ENCODE data around the gene DONSON.
"Not testable (repeated sequence)": the region's sequence is repeated elsewhere in the genome, so short reads cannot be mapped to it uniquely, and the experiment has no call there.

DNA sequence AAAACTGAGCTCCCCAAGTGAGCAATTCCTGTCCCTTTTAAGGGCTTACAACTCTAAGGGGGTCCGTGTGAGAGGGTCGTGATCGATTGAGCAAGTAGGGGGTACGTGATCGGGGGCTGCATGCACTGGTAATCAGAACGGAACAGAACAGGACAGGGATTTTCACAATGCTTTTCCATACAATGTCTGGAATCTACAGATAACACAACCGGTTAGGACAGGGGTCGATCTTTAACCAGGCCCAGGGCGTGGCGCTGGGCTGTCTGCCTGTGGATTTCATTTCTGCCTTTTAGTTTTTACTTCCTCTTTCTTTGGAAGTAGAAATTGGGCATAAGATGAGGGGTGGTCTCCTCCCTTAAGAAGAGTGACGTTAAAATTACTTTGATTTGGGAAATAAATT, 29.1 kb upstream of the DONSON start:
- TF ChIP-seq, protein P1, sequence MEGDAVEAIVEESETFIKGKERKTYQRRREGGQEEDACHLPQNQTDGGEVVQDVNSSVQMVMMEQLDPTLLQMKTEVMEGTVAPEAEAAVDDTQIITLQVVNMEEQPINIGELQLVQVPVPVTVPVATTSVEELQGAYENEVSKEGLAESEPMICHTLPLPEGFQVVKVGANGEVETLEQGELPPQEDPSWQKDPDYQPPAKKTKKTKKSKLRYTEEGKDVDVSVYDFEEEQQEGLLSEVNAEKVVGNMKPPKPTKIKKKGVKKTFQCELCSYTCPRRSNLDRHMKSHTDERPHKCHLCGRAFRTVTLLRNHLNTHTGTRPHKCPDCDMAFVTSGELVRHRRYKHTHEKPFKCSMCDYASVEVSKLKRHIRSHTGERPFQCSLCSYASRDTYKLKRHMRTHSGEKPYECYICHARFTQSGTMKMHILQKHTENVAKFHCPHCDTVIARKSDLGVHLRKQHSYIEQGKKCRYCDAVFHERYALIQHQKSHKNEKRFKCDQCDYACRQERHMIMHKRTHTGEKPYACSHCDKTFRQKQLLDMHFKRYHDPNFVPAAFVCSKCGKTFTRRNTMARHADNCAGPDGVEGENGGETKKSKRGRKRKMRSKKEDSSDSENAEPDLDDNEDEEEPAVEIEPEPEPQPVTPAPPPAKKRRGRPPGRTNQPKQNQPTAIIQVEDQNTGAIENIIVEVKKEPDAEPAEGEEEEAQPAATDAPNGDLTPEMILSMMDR (IDR thresholded peaks at IDR 0.05), result not testable (repeated sequence)
- TF ChIP-seq ZFX (IDR thresholded peaks at IDR 0.05; ENCODE audit: borderline replicate concordance), result not testable (repeated sequence)
